Measurements from ENCODE around the gene ZCCHC2. TPM values are rescaled to one million over a fixed set of nuclear protein-coding genes. Genes with fewer than 3 reads are reported as not detected.

ZCCHC2 gene
- polyA plus RNA-seq, 4 donors, result 10.5 to 17.8 (median 14.4) TPM

- no peak for DNase-seq (ENCODE audit: low read depth in 4 of 4, low spot score in 2 of 4)
These were observed 13.0 kb upstream of the ZCCHC2 start for GRCh38 chr18:62509779-62510178.

GRCh38 chr18:62510789-62511188, 12.0 kb upstream of the ZCCHC2 start:
- DNase-seq (ENCODE audit: low read depth in 4 of 4, low spot score in 2 of 4), result no peak

- no peak for DNase-seq (ENCODE audit: low read depth in 4 of 4, low spot score in 2 of 4)
These were observed 10.3 kb upstream of the ZCCHC2 start for GRCh38 chr18:62512532-62512931.

- DNase-seq (ENCODE audit: low read depth in 4 of 4, low spot score in 2 of 4), result no peak
These were observed 9.8 kb upstream of the ZCCHC2 start for GRCh38 chr18:62512996-62513395.

DNA sequence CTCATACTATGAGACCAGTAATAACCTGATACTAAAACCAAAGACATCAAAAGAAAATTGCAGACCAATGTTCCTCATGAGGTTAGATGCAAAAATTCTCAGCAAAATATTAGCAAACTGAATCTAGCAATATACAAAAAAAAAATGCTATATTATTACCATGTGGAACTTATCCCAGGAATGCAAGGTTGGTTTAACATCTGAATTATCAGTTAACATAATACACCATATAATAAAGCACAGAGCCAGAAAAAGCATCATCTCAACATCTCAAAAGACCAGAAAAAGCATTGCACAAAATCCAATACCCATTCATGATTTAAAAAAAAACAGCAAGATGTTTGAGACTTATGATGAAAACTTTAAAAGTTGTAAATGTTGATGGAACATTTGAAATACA, 8.3 kb upstream of the ZCCHC2 start:
- no peak for DNase-seq (ENCODE audit: low read depth in 4 of 4, low spot score in 2 of 4)

- DNase-seq (ENCODE audit: low read depth in 4 of 4, low spot score in 2 of 4), result no peak
These were observed 6.6 kb upstream of the ZCCHC2 start for GRCh38 chr18:62516242-62516641.

- no peak for DNase-seq (ENCODE audit: low read depth in 4 of 4, low spot score in 2 of 4)
These were observed 4.1 kb upstream of the ZCCHC2 start for GRCh38 chr18:62518460-62519375.

GRCh38 chr18:62519684-62520083, 3.1 kb upstream of the ZCCHC2 start:
- DNase-seq (ENCODE audit: low read depth in 4 of 4, low spot score in 2 of 4), result no peak

- no peak for DNase-seq (ENCODE audit: low read depth in 4 of 4, low spot score in 2 of 4)
These were observed 1.7 kb upstream of the ZCCHC2 start for GRCh38 chr18:62521082-62521481.

- no peak for DNase-seq (ENCODE audit: low read depth in 4 of 4, low spot score in 2 of 4)
These were observed 1.2 kb upstream of the ZCCHC2 start for GRCh38 chr18:62521593-62521992.

GRCh38 chr18:62522178-62522503, 684 bp upstream of the ZCCHC2 start:
- no peak for DNase-seq (ENCODE audit: low read depth in 4 of 4, low spot score in 2 of 4)

DNA sequence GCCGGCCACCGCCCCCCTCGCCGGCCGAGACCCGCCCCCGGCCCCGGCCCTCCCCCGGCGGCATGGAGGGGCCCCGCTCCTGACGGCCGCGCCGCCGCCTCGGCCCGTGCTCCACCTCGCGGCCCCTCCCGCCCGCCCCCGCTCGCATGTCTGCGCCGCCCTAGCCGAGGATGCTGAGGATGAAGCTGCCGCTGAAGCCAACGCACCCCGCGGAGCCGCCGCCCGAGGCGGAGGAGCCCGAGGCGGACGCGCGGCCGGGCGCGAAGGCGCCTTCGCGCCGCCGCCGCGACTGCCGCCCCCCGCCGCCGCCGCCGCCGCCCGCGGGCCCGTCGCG, 397 bp downstream of the ZCCHC2 start:
- DNase-seq (ENCODE audit: low read depth in 4 of 4, low spot score in 2 of 4), result no peak

GRCh38 chr18:62523631-62524439, 1.0 kb downstream of the ZCCHC2 start:
- DNase-seq (ENCODE audit: low read depth in 4 of 4, low spot score in 2 of 4), result peak in 1 of 4 donors; percentile 36

DNA sequence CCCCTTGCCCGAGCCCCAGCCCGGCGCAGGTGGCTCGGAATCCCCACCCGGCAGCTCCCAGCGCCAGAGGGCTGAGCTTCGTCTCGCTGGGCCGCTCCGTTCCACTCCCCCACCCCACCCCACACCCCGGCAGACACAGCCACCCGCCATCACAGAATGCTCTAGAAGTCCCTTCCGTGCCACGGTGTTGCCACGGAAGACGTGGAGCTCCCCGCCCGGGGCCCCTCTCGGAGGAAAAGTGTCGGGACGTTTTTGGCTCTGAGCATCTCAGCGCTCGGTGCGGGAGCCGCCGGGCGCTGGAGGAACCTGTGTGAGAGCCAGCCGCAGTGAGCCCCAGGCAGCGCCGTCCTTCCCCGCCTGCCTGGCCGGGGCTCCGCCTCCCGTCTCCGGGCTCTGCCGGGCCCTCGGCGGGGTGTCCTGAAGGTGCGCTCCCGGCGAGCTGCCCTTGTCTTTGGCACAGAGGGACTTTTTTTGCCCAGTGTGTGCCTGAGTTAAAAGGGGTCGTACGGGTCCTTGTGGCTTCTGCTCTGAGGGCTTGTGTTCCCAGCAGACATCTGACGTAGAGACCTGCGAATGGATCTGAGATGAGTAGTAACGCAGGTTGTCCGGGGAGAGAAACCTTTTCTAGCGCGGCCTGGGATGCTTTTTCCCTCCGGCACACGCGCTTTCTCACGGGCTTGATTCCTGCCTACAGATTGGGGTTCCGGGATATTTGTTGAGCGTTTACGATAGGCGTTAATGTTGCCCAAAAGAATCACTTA, 1.8 kb downstream of the ZCCHC2 start:
- peak in 1 of 4 donors; percentile 48 for DNase-seq (ENCODE audit: low read depth in 4 of 4, low spot score in 2 of 4)

DNA sequence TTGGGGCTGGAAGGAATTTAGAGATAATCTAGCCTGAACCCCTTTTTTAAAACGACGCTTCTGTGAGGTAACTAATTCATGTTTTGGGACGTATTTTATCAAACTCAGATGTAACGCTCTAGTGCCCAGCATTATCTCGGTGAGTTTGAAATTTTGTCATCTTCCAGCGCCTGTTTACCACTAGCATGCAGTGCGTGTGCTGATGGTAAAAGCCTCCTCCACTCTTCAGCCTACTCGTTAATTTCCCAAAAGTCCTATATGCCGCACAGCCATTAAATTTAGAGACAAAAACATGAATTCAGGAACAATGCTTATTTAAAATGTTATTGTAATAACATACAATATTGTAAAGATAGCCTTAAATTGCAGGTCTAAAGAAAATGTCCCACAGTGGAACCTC, 2.8 kb downstream of the ZCCHC2 start:
- no peak for DNase-seq (ENCODE audit: low read depth in 4 of 4, low spot score in 2 of 4)

DNA sequence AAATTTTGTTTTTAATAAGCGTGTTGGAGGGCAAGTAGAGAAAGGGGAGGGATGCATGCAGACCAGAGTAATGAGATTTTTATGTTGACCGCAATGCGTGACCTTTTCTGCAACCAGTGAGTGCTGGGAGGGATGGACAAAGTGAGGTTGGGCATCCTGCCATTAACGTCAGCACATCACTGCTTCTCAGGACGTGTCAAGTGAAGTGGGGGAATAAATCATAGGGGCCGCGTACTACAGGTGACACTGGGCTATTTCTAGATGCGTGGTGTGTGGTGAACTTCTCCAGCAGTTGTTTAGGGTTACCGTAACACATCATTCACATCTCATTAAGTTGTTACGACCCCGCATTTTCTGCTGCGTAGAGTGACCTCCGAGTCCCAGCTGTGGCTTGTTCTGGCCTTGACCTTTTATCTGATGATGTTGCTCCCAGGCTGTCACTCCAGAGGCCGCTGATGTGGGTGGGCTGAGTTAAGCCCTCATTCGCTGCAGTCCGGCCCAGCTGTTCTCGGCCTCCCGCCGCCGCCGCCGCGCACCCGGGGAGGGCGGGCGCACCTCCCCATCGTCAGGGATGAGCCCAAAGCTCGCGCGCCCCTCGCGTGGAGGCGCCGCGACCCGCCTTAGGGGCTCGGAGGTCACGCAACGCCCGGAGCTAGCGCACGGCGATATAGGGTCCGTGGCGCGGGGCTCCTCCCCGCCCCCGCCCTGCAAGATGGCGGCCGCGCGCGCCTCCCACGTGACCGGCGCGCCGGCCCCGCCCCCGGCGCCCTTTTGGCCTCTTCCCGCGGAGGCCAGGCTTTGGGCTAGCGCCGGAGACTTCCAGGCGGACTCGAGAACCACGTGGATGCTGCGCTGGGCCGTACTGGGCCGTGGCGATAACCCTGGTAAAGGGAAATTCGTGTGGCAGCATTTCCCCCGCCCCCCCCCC, 3.5 kb downstream of the ZCCHC2 start:
- DNase-seq (ENCODE audit: low read depth in 4 of 4, low spot score in 2 of 4), result peak in 2 of 4 donors; percentile 47 to 65

DNA sequence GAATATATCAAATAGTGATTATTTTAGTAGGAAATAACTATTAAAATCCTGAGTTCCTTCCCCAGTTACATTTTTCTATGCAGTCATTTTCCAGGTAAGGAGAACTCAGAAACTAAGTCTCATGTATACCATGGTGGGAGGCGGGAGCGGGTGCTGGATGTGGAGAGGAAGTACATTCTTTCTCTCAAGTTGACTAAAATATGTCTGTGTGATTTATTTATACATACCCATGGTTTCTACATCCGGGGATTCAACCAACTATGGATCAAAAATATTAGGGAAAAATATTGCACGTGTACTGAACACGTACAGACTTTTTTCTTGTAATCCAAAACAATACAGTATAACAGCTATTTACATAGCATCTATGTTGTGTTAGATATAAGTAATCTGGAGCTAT, 6.8 kb downstream of the ZCCHC2 start:
- DNase-seq (ENCODE audit: low read depth in 4 of 4, low spot score in 2 of 4), result no peak

- no peak for DNase-seq (ENCODE audit: low read depth in 4 of 4, low spot score in 2 of 4)
These were observed 8.3 kb downstream of the ZCCHC2 start for GRCh38 chr18:62531078-62531477.

- DNase-seq (ENCODE audit: low read depth in 4 of 4, low spot score in 2 of 4), result no peak
These were observed 9.1 kb downstream of the ZCCHC2 start for GRCh38 chr18:62531931-62532330.

DNA sequence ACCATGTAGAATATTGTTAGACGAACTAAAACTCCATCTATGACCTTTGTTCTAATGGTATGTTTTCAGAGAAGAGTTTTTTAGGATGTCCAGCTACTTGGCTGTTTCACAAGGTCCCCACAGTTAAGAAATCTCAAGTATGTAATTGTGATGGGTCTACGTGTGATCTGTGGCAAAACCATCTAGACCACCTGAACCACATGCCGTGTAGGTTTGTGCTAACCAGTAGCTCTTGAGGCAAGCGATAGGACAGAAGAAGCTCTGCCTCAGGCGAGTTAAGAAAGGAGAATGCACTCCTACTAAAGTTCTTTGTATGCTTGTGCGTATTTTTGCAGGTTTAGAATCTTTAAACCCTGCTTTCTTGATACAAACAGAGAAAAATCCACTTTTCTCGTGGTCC, 13.2 kb downstream of the ZCCHC2 start:
- no peak for DNase-seq (ENCODE audit: low read depth in 4 of 4, low spot score in 2 of 4)
